Left kidney (tissue), 2 donors: Measurements from ENCODE around the gene REXO2. TPM values are rescaled to one million over a fixed set of nuclear protein-coding genes. Genes with fewer than 3 reads are reported as not detected.

Experiments used
- DNase-seq: peaks from one replicate; pipeline ENCODE4 v3.0.0-alpha.2; 2013
- polyA plus RNA-seq: library from polyadenylated mRNA; unstranded; fragments of 120-200 nt; gene quantifications from one replicate; pipeline ENCODE4 v1.2.1, GENCODE V29; 2013; ENCODE audit not compliant: insufficient read length

Gene REXO2
- polyA plus RNA-seq, 1 donor: 128 TPM

DNA sequence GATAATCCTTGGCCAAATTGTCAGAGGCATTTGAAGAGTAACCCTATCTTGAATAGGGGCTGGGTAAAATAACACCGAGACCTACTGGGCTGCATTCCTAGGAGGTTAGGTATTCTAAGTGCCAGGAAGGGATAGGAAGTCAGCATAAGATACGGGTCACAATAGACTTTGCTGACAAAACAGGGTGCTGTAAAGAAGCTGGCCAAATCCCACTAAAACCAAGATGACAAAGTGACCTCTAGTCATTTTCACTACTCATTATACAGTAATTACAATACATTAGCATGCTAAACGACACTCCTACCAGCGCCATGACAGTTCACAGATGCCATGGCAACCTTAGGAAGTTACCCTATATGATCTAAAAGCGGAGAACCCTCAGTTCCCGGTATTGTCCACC, 964 bp upstream of the REXO2 start:
- DNase-seq: no peak

DNA sequence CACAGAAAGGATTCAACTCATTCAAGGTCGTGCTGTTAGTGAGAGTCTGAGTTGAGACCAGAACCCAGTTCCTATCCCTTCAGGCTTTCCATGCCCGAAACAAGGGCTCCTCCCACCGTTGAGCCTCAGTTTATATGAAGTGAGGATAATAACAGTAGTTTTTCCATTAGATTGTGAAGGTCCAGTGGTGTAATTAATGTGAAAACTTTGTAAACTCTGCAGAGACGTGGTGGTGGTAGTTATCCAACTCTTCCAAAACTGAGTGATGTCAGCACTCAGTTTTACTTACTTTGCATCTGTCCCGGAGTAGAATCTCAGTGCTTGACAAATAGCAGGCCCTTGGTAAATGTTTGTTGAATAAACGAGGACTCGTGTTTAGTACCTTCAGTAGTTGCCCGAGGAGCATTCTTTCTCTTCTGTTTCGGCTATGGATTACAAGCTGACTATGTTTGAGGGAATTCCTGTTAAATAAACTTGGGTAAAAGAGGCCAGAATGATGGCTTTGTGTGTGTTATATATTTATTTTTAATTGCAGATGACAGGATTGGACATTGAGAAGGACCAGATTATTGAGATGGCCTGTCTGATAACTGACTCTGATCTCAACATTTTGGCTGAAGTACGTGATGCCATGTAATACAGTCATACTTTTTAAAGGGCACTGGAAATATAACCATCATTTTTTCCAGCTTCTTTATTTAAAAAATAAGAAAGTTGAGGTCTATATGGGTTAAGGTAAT, 1.0 kb downstream of the REXO2 start:
- DNase-seq: no peak

DNA sequence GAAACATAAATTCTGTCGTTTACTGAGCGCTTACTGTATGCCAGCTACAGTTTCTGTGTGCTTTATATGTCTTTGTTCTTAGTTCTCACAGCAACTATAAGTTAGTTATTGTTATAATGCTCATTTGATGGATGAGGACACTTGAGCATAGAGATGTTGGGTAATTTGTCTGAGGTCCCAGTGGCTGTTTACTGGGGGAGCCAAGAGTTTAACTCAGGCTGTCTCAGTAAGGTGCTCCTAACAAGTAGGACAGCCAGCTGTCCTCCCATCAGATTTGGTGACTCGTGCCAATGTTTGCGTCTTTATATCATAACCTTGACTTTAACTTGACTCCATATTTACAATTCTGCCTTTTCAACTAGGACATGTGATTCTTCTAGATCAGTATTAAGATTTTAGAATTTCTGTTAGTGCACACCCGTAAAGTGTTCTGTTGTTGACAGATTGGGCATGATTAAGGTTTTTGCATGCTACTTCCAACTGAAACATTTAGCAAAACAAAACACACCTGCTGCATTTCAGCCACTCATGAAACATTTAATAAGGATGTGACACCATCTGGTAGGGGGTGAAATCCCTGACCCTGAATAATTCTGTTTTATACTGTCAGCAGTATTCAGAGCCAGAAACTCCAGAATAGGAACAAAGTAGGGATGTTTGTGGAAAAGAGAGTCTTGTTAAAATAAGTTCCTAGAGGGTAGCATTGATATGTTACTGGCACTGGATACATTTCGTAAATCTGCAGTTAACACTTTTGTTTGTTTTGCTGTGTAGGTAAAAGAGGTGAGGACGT, 1.9 kb downstream of the REXO2 start:
- DNase-seq: no peak

DNA sequence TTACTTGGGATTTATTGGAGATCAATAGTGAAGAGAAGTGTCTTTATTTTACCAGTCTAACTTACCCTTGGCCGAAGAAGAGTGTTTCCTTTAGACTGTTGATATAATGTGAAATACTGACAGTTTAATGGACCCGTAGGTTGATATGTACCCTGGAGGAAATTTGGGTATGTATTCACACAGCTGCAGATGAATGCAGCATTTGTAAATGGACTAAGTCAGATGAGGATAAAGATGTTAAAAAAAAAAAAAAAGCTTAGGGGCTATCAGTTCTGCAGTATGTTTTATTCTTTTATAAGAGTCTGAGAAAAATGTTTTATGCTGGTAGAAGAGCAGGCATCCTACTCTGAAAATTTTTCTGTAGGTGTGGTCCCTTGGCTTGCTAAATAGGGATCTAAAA, 2.7 kb downstream of the REXO2 start:
- DNase-seq: no peak

DNA sequence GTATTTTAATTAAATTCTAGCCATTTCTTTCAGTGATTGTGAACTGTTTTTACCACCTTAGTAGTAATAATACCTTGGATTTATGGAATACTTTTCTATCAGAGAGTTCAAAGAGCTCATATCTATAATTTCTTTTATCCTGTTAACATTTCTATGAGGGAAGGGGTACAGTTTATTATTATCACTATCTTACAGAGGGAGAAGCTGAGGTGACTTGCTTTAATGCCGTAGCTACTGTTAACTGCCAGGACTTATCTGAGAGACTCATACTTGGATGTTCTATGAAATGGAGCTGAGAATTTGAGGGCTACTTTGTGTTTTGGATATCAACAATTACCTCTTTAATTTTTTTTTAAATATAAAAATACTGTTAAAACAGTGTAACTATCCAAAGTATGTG, 3.3 kb downstream of the REXO2 start:
- DNase-seq: no peak

DNA sequence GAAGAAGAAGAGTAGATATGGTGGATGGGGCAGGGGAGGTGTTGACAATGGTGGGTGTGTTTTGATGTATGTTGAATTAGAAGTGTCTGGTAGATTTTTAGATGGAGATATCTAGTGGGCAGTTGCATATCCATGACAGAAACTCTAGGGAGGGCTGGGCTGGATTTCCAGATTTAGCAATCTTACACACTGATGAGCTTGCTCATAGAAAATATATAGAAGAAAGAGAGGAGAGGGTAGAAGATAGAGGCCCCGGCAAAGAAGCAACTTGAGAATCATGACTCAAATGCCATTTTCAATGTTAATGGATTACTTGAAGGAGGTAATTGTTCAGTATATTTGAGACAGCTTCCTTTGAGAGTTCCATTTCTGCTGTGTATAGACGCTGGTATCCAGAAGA, 8.2 kb downstream of the REXO2 start:
- no peak for DNase-seq

DNA sequence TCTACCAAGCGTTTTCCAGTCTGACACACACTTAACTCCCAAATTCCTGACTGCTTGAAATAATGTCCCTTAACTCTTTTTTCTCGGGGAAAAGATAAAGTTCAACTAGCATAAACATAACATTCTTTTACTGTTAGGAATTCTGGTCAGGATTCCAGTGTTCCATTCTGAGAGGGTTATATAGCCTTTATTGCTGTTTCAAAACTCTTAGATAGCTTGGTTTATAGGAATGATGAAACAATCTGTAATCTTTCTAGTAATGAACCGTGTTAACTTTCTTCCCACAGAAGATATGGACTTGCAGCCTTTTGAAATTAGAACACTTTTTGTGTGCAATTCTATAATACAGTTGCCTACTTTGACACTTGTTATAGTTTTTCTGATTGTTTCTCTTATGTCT, 8.6 kb downstream of the REXO2 start:
- no peak for DNase-seq

DNA sequence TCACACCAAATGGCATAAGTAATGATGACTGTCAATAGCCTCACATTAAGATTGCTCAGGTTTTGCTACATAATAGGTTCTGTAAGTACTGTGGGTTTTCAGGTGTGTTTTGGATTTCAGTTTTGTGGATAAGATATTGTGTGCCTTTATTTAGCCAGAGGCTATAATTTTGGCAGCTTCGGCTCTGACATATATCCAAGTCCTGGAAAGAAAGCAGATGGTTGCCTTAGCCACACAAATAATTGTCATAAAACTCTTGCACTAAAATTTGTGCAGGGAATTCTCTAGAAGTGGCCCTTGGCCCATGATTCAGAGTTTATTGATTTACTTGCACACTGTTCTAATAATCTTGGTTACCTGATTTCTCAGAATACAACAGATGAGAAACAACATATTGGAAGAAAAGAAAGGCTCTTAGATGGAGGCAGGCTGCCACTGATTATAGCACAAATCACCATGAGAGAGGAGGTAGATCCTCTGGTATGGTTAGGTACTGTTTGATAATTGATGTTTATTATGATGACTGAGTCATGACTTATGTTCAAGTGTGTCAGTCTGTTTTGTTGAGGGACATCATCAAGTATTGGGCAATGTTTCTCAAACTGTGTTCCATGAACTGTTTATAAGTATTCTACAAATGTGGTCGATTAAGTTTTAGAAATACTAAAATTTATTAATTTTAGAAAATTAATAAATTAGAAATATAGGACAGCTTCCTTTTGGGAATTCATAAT, 9.6 kb downstream of the REXO2 start:
- no peak for DNase-seq

DNA sequence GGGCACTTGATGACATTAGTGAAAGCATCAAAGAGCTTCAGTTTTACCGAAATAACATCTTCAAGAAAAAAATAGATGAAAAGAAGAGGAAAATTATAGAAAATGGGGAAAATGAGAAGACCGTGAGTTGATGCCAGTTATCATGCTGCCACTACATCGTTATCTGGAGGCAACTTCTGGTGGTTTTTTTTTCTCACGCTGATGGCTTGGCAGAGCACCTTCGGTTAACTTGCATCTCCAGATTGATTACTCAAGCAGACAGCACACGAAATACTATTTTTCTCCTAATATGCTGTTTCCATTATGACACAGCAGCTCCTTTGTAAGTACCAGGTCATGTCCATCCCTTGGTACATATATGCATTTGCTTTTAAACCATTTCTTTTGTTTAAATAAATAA, 10.6 kb downstream of the REXO2 start:
- DNase-seq: no peak

DNA sequence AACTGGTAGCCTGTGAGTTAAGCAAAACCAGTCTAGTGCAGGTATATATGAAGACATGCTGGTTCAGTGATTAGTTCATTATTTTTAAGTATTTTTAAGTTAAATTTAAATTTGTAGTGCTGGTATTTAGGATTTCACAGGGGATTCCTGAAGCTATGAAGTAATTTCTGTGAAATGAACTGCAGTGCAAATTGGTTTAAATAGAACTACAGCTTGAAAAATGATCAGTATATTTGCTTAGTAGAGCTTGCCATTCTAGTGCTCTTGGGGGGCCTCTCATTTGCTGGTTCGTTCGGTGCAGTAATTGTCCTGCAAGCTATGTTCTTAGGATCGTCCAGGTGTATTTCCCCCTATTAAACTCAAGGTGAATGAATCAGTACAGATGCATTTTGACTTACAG, 13.1 kb downstream of the REXO2 start:
- DNase-seq: no peak

DNA sequence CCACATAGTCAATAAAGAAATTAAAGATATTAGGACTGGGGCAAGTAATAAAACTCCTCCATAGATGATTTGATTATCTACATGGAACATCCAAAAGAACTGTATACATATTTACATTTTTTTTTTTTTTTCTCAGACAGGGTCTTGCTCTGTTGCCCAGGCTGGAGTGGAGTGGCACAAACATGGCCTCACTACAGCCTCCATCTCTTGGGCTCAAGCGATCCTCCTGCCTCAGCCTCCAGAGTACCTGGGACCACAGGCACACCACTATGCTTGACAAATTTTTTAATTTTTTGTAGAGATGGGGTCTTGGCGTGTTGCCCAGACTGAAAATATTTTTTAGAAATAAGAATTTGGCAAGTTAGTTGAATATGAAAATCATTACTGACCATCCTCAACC, 24.7 kb downstream of the REXO2 start:
- no peak for DNase-seq

DNA sequence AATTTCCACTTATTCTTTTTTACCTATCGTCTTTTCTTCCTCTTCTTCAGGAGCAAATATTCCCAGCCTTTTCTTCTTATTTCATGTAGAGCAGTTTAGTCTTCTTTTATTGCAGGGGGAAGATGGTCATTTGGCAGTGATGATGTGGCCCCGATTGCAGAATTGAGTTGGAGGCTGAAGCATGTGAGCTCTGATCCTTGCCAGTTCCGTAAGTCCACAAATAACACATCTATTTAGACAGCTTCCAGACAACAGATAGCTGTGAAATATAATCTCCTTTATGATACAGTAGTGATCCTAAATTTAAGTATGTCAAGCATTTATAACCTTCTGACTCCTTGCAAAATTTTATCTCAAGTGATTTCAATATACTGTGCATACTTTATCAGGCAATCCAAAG, 27.5 kb downstream of the REXO2 start:
- DNase-seq: no peak

DNA sequence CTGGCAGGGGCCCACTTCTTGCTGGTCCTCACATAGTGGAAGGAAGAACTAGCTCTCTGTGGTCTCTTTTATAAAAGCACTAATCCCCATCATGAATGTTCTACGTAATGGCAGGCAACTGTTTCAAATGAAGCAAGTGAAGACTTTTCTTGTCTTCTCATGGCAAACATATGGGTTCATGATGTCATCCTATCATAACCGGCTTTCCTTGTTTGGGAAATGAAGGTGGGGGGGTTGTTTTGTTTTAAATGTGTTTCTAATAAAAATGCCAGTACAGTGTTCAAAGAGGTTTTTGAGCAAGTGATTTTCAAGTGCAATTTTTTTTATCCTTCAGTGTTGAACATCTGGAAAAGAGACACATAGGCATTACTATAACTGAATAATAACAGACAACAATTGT, 33.4 kb downstream of the REXO2 start:
- no peak for DNase-seq

DNA sequence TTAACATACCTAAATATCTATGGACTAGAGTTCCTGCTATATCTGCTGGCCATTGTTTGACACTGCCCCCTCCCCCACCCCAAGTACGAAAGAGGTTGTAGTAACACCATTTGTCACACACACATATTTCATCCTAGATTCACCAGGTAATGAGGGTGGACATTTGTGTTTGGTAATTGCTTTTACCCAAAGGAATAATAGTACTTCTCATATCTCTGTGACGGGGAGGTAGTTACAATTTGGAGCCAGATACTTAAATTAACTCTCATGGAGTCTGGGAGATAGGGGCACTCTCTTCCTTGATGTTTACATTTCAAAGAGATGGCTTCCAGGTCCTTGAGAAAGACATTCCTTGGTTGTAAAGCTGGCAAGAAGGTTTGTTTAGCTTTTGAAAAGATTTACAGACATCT, 38.7 kb downstream of the REXO2 start:
- no peak for DNase-seq

DNA sequence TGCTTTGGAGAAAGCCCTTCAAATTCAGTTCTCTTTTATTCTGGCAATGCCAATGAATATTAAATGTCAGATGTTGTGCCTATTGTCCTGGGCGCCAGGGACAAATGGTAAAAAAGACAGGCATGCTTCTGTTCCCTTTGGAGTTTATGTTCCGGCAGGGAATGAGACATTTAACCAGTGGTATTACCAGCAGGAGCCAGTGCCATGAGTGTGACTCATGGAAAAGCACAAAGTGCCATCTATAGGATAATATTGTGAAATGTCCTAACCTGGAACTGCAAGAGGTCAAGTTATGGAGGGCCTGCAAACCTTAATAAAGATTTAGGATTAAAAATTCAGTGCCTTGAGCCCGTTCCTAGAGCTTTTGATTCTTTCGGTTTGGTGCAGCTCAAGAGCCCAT, 39.5 kb downstream of the REXO2 start:
- no peak for DNase-seq

DNA sequence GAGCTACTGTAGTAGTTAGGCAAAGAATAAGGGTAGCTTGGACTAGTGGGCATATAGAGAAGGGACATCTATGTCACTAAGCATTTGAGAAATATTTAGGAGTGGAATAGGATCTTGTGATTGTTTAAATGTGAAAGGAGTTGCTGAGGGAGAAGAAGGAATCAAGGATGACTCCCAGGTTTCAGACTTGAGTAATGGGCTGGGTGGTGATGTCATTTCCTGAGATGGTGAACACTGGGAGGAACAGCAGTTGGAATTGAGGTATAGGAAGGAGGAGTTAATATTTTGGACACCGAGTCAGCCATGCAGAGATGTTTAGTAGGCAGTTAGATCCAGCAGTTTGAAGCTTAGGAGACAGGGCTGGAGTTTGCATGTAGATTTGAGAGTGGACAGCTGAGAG, 40.1 kb downstream of the REXO2 start:
- no peak for DNase-seq

DNA sequence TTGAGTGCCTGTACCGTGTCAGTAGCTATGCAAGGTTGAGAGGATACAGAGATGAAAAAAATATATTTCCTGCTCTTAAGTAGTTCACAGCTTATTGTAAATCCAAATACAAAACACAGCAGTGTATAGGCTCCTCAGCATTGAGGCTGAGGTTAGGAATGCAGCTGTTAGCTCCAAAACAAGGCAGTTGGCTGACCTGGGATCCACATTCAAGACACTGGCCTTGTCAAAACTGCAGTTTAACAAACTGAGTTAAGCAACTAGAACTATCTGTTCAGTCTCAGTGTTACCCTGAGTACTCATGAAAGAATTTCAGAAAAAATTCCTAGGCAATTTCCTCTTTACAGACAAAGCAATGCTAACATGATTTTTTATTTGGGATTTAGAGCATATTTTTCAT, 42.8 kb downstream of the REXO2 start:
- no peak for DNase-seq

DNA sequence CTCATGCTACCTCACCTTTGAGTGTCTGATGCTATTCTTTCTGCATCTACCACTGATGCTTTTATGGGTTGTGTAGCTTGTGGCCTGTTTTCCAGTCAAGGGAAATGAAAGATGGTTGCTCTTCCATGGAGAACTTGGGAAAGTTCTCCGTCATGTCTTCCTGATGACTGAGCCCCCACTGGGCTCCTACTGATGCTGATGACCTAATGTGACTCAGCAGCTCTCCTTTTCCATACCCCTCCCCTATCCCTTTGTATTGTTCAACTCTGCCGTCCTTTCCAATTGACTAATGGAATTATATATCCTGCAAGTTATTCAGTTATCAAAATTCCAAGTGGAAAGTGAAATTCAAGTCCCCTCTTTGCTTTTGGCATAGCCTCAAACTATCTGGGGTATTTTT, 44.7 kb downstream of the REXO2 start:
- no peak for DNase-seq

DNA sequence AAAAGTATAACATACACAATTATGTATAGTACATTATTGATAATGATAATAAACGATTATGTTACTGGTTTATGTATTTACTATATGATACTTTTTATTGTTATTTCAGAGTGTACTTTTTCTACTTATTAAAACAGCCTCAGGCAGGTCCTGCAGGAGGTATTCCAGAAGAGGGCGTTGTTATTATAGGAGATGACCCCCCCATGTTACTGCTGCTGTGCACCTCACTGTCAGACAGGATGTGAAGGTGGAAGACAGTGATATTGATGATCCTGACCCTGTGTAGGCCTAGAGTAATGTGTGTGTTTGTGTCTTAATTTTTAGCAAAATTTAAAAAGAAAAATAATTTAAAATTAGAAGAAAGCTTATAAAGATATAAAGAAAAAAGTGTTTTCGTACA, 57.6 kb downstream of the REXO2 start:
- no peak for DNase-seq

DNA sequence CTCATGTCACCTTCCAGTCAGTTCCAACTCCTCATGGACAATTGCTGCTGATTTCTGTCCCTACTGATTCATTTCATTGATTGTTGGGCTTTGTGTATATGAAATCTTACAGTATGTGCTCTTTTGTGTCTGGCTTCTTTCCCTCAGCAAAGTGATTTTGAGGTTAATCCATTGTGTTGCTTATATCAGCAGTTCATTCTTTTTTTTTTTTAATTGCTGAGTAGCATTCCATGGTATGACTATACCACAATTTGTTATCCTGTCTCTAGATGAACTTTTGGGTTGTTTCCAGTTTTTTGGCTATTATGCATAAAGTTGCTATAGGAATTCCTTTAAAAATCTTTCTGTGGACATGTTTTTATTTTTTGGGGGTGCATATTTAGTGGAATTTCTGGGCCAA, 60.5 kb downstream of the REXO2 start:
- no peak for DNase-seq
